ENCODE measurements around the gene RPS5.
"Not testable (repeated sequence)": the region's sequence is repeated elsewhere in the genome, so short reads cannot be mapped to it uniquely, and the experiment has no call there.

The RPS5 gene

GRCh38 chr19:58356766-58357480 is 30.1 kb upstream of the RPS5 start:
- DNase-seq (ENCODE audit: low read depth in 2 of 2): no peak

- no peak for DNase-seq (ENCODE audit: low read depth in 2 of 2)
These were observed 29.5 kb upstream of the RPS5 start for GRCh38 chr19:58357481-58358145.

GRCh38 chr19:58361900-58362271 is 25.2 kb upstream of the RPS5 start:
- DNase-seq (ENCODE audit: low read depth in 2 of 2): peak in 1 of 2 experiments; percentile 41

- peak; percentile 92 to 96 for DNase-seq (ENCODE audit: low read depth in 2 of 2)
These were observed 24.6 kb upstream of the RPS5 start, which contains the start of gene ZNF497 for GRCh38 chr19:58362272-58362994. Gene ZNF497 (minus strand): TSS chr19:58362751. CDS start chr19:58357635, 5,116 bp downstream.

- no peak for DNase-seq (ENCODE audit: low read depth in 2 of 2)
These were observed 22.9 kb upstream of the RPS5 start for GRCh38 chr19:58364146-58364545.

- no peak for DNase-seq (ENCODE audit: low read depth in 2 of 2)
These were observed 20.3 kb upstream of the RPS5 start for GRCh38 chr19:58366585-58367430.

- no peak for DNase-seq (ENCODE audit: low read depth in 2 of 2)
These were observed 19.2 kb upstream of the RPS5 start for GRCh38 chr19:58367698-58368454.

- DNase-seq (ENCODE audit: low read depth in 2 of 2): no peak
These were observed 18.3 kb upstream of the RPS5 start for GRCh38 chr19:58368561-58369360.

GRCh38 chr19:58372311-58373133 is 14.5 kb upstream of the RPS5 start:
- DNase-seq (ENCODE audit: low read depth in 2 of 2): no peak

GRCh38 chr19:58374200-58374599 is 12.9 kb upstream of the RPS5 start:
- DNase-seq (ENCODE audit: low read depth in 2 of 2): no peak

GRCh38 chr19:58376724-58377123 is 10.3 kb upstream of the RPS5 start:
- DNase-seq (ENCODE audit: low read depth in 2 of 2): not testable (repeated sequence)

- DNase-seq (ENCODE audit: low read depth in 2 of 2): no peak
These were observed 7.8 kb upstream of the RPS5 start for GRCh38 chr19:58379246-58379645.

GRCh38 chr19:58380037-58380661 is 6.9 kb upstream of the RPS5 start:
- DNase-seq (ENCODE audit: low read depth in 2 of 2): no peak

GRCh38 chr19:58380662-58381459 is 6.2 kb upstream of the RPS5 start, which contains the start of gene ZNF837:
Gene ZNF837 (minus strand): TSS chr19:58381030. CDS start chr19:58369332, 11,698 bp downstream.
- DNase-seq (ENCODE audit: low read depth in 2 of 2): peak; percentile 94 to 95

- DNase-seq (ENCODE audit: low read depth in 2 of 2): no peak
These were observed 5.4 kb upstream of the RPS5 start for GRCh38 chr19:58381460-58382212.

- DNase-seq (ENCODE audit: low read depth in 2 of 2): no peak
These were observed 4.0 kb upstream of the RPS5 start for GRCh38 chr19:58382997-58383603.
